SH-SY5Y (cell line): ENCODE data around the gene TINCR.

Experiments used
- GATA2 ChIP-seq: IDR thresholded peaks from 2 replicates; pipeline ENCODE4 v1.6.1; 2011; ENCODE audit warnings: mild to moderate bottlenecking, low read depth, low read length
- GATA3 ChIP-seq: IDR thresholded peaks from 2 replicates; pipeline ENCODE4 v1.6.1; 2011; ENCODE audit warnings: low read depth, mild to moderate bottlenecking, low read length, moderate library complexity

DNA sequence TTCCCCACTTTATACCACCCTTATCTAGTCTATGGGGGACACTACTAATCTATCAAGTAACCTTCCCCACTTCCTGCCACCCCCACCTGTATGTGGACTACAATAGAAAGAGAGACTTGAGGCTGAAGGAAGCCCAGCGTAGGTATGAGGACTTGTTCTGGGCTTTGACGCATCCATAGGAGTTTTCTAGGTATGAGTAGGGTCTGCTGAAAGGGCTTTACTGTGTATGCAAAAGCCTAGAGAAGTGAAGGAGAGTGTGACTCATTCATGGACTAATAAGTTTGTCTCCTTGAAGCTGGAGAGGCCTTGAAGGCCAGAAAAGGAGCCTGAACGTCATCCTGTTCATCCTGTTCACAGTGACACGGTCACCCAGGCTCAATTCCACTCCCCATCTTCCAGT lies 21.8 kb downstream of the TINCR start:
- no peak for TF ChIP-seq GATA2
- no peak for TF ChIP-seq GATA3
